DND-41 (cell line): Measurements from ENCODE around the gene SGCD.

Source experiments
- ATAC-seq: fragments of 200-7000 bp; cut with Tn5 transposase; 3 replicates; pipeline ENCODE4 v1.9.1; 2021; ENCODE audit warnings: low read depth; ENCODE audit not compliant: insufficient read depth
- DNase-seq: peaks from one replicate; pipeline ENCODE4 v3.0.0-alpha.2; 2020
- H2AFZ ChIP-seq: 2 replicates; pipeline ENCODE4 v1.6.0; 2012; ENCODE audit warnings: low read depth, low read length
- H3K27ac ChIP-seq: 2 replicates; pipeline ENCODE4 v1.5.1; 2012; ENCODE audit warnings: low read length, inconsistent platforms
- H3K27me3 ChIP-seq: fragments of 200-600 bp; sonication (generic); 2 replicates; pipeline ENCODE4 v1.6.0; 2012; ENCODE audit warnings: low read length, mild to moderate bottlenecking, inconsistent platforms; ENCODE audit not compliant: insufficient read depth, poor library complexity
- H3K36me3 ChIP-seq: 2 replicates; pipeline ENCODE4 v1.5.1; 2012; ENCODE audit warnings: low read length, inconsistent platforms; ENCODE audit not compliant: insufficient read depth
- H3K4me1 ChIP-seq: 2 replicates; pipeline ENCODE4 v1.5.1; 2012; ENCODE audit warnings: mild to moderate bottlenecking, low read length; ENCODE audit not compliant: insufficient read depth
- H3K4me2 ChIP-seq: 2 replicates; pipeline ENCODE4 v1.6.0; 2012; ENCODE audit warnings: mild to moderate bottlenecking, moderate library complexity, low read length, inconsistent platforms; ENCODE audit not compliant: insufficient read depth
- H3K4me3 ChIP-seq, 2 experiments: fragments of 200-600 bp in 1 of 2; shearing (Covaris generic) in 1 of 2; 2 replicates each; pipeline ENCODE4 v1.5.1; 2012 to 2016; ENCODE audit warnings: inconsistent platforms in 2 of 2, low read length in 2 of 2, mild to moderate bottlenecking in 2 of 2, low read depth in 1 of 2, moderate library complexity in 1 of 2
- H3K79me2 ChIP-seq: 2 replicates; pipeline ENCODE4 v1.6.0; 2012; ENCODE audit warnings: low read length, inconsistent platforms; ENCODE audit not compliant: insufficient read depth
- H3K9ac ChIP-seq: 2 replicates; pipeline ENCODE4 v1.6.0; 2012; ENCODE audit warnings: low read depth, mild to moderate bottlenecking, inconsistent platforms, low read length, moderate library complexity
- H3K9me3 ChIP-seq: 2 replicates; pipeline ENCODE4 v1.5.1; 2012; ENCODE audit warnings: low read length, moderate library complexity, mild to moderate bottlenecking, inconsistent platforms; ENCODE audit not compliant: insufficient read depth, severe bottlenecking
- H4K20me1 ChIP-seq: 2 replicates; pipeline ENCODE4 v1.6.0; 2012; ENCODE audit warnings: low read length; ENCODE audit not compliant: insufficient read depth
- EZH2 ChIP-seq: IDR thresholded peaks from 3 replicates; pipeline ENCODE4 v1.6.1; 2012; ENCODE audit warnings: borderline replicate concordance, low read depth, mild to moderate bottlenecking, moderate library complexity, low read length, inconsistent platforms; ENCODE audit not compliant: severe bottlenecking
- TF ChIP-seq, protein P1 (sequence below): IDR thresholded peaks from 2 replicates; pipeline ENCODE4 v1.5.1; 2012; ENCODE audit warnings: borderline replicate concordance, low read length, moderate library complexity, mild to moderate bottlenecking; ENCODE audit not compliant: poor library complexity, severe bottlenecking; ENCODE audit errors: extremely low read depth

Gene SGCD

DNA sequence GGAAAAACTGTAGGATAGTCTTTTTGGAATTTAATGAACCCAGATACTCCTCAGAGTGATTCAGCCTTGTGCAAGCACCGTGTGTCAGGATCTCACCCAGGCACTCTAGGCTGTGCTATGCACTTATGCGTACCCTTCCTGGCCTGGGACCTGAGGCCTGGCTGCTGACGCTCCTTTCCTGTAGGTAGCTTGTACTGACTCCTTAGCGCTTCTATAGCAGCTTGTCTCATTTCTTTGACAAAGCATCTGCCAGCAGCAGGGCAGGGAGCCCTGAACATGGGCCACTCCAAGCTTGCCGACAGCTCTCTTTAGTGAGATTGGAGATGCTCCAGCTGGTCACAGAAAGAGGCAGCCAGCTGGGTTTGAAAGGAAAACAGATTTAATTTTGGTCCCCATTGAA lies 147.3 kb downstream of the SGCD start:
- H3K4me2 ChIP-seq, result no peak overlapping the region
- H3K27me3 ChIP-seq, result peaks cover 3% of the 10 kb centered on the region
- DNase-seq, result no peak
- no peak overlapping the region for H3K4me3 ChIP-seq
- H2AFZ ChIP-seq, result no peak overlapping the region
- no peaks in the 10 kb centered on the region for H3K9me3 ChIP-seq
- H4K20me1 ChIP-seq, result no peaks in the 10 kb centered on the region
- no peak for TF ChIP-seq EZH2
- TF ChIP-seq, protein P1, sequence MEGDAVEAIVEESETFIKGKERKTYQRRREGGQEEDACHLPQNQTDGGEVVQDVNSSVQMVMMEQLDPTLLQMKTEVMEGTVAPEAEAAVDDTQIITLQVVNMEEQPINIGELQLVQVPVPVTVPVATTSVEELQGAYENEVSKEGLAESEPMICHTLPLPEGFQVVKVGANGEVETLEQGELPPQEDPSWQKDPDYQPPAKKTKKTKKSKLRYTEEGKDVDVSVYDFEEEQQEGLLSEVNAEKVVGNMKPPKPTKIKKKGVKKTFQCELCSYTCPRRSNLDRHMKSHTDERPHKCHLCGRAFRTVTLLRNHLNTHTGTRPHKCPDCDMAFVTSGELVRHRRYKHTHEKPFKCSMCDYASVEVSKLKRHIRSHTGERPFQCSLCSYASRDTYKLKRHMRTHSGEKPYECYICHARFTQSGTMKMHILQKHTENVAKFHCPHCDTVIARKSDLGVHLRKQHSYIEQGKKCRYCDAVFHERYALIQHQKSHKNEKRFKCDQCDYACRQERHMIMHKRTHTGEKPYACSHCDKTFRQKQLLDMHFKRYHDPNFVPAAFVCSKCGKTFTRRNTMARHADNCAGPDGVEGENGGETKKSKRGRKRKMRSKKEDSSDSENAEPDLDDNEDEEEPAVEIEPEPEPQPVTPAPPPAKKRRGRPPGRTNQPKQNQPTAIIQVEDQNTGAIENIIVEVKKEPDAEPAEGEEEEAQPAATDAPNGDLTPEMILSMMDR, result no peak
- H3K4me1 ChIP-seq, result no peaks in the 10 kb centered on the region
- no peak overlapping the region for H3K9ac ChIP-seq
- H3K79me2 ChIP-seq, result no peaks in the 10 kb centered on the region
- ATAC-seq, result no peak
- no peaks in the 10 kb centered on the region for H3K36me3 ChIP-seq
- no peak overlapping the region for H3K27ac ChIP-seq

DNA sequence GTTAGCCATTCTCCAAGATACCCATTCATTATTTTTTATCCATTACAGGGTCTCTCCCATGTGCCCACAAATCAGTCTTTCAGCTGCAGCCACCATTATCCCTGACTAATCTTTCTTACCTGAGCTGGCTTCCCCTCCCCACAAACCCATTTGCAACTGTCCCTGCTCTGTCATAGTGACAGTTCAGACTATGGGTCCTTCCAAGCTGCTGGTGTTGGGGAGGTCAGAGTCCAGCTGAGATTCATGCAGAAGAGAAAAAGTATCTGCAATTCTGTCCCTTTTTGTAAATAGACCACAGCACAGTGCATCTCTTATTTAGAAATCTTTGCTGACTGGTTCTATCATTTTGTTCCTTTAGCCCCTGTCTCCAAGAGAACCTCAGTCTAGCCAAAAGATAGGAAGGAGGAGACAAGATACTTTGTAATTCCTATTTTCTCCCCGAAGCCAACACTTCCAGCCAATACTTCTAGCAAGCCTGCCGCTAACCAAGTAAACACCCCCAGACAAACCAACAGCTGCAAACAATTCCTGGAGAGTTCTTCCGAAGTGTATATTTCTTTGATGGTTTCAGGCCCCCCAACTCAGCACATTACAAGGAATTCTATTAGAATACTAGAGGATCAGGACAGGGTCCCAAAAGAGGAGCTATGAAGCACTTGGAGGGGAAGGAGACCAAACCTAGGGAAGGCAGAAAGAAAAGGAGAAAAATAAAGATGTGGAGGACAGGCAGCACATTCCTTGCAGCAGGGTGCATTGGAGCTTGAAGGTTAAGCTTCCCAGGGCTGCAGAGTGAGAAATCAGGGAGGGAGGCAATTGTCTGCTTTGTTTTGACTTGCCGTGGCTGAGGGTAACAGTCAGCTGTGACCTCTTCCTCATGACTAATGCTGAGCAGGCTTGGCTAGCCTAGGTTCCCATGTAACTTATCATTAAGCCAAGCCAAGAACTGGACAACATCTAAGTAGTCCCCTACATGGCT lies 148.5 kb downstream of the SGCD start:
- Histone ChIP-seq H3K79me2 (no peaks in the 10 kb centered on the region), H3K27me3 (peaks cover 3% of the 10 kb centered on the region), H3K27ac (no peak overlapping the region), H3K4me3 (no peak overlapping the region), H3K9ac (no peak overlapping the region), H4K20me1 (no peaks in the 10 kb centered on the region), H3K9me3 (no peaks in the 10 kb centered on the region), H2AFZ (no peak overlapping the region), H3K4me2 (no peak overlapping the region), H3K4me1 (peaks cover 9% of the 10 kb centered on the region; the same call in 1 of the 2 replicates), H3K36me3 (no peaks in the 10 kb centered on the region)
- TF ChIP-seq, protein P1, result no peak
- no peak for TF ChIP-seq EZH2
- DNase-seq (no peak), ATAC-seq (no peak)

DNA sequence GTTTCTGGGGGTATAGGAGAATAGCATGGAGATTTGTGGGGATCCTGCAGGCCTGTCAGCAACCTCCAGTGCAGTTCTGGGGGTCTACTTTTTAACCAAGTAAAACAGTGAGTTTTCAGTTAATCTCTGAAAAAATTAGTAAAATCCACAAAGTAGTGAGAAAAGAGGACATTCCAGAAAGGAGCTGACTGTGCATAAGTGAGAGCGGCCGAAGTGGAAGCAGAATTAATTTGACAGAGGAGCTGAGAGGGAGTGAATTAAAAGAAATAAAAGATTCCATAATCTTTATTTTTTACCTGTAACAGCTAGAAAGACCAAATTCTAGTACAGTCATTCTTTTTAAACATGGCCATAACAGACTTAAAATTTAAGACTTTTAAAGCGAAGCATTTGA lies 149.2 kb downstream of the SGCD start:
- no peak overlapping the region for H3K9ac ChIP-seq
- H4K20me1 ChIP-seq, result no peaks in the 10 kb centered on the region
- H3K4me1 ChIP-seq, result peaks cover 9% of the 10 kb centered on the region; the same call in 1 of the 2 replicates
- ATAC-seq (no peak), DNase-seq (no peak)
- H3K27me3 ChIP-seq, result peaks cover 3% of the 10 kb centered on the region
- H3K79me2 ChIP-seq, result no peaks in the 10 kb centered on the region
- no peaks in the 10 kb centered on the region for H3K36me3 ChIP-seq
- TF ChIP-seq, protein P1, result no peak
- no peak for TF ChIP-seq EZH2
- H3K4me2 ChIP-seq, result no peak overlapping the region
- no peak overlapping the region for H3K27ac ChIP-seq
- H2AFZ ChIP-seq, result no peak overlapping the region
- H3K4me3 ChIP-seq, result no peak overlapping the region
- H3K9me3 ChIP-seq, result no peaks in the 10 kb centered on the region
